GM12878 (cell line): ENCODE results near the gene PPP1R36. TPM values are rescaled to one million over a fixed set of nuclear protein-coding genes. Genes with fewer than 3 reads are reported as not detected.

Experiments
- ATAC-seq: fragments of 200-7000 bp; cut with Tn5 transposase; 3 replicates; pipeline ENCODE4 v1.9.1; 2020; ENCODE audit warnings: mild to moderate bottlenecking, moderate library complexity
- BruUV-seq: library from RNA; stranded (reverse); fragments of 400-500 nt; replicated peaks from 2 replicates; lab custom pipeline; 2021; lab: Mats Ljungman, UMichigan
- CTCF ChIA-PET: fragments of 300-600 bp; sonication (Branson Sonifier 250); formaldehyde crosslinking; extraction: SDS; loops from one replicate; lab custom pipeline; 2021; ENCODE audit warnings: inconsistent platforms; lab: Yijun Ruan, JAX
- POLR2A ChIA-PET: fragments of 350-600 bp; formaldehyde crosslinking; extraction: SDS; loops from one replicate; lab custom pipeline; 2021; ENCODE audit warnings: inconsistent platforms; lab: Charles Lee
- RAD21 ChIA-PET: fragments of 300-600 bp; sonication (Branson Sonifier 250); formaldehyde crosslinking; loops from one replicate; lab custom pipeline; 2023; ENCODE audit warnings: antibody characterized with exemption; ENCODE audit not compliant: unreplicated experiment; lab: Charles Lee
- SMC1A ChIA-PET: fragments of 300-600 bp; sonication (Branson Sonifier 250); formaldehyde crosslinking; loops from one replicate; lab custom pipeline; 2023; ENCODE audit not compliant: unreplicated experiment, uncharacterized antibody; lab: Charles Lee
- DNase-seq: peaks from one replicate; pipeline ENCODE4 v3.0.0-alpha.2; 2011; ENCODE audit warnings: low read depth, low spot score
- FAIRE-seq: peaks from 3 replicates; lab custom pipeline; 2011; peaks lifted over from hg19 to GRCh38; lab: Jason Lieb, UNC
- H2AFZ ChIP-seq: 2 replicates; pipeline ENCODE4 v1.6.0; 2011; ENCODE audit warnings: low read depth, low read length, control low read depth; ENCODE audit not compliant: control insufficient read depth
- H3K27ac ChIP-seq: 2 replicates; pipeline ENCODE4 v1.5.1; 2011; ENCODE audit warnings: control low read depth; ENCODE audit not compliant: control insufficient read depth, insufficient read depth
- H3K27me3 ChIP-seq, 2 experiments: replicated peaks in 1 of 2; 2 replicates each; pipeline versions ENCODE4 v1.6.0 to v1.6.1; 2011; ENCODE audit warnings: low read length in 1 of 2; ENCODE audit not compliant: control insufficient read depth in 2 of 2, insufficient read depth in 2 of 2
- H3K36me3 ChIP-seq, 2 experiments: 2 replicates each; pipeline ENCODE4 v1.5.1; 2011; ENCODE audit warnings: low read length in 1 of 2; ENCODE audit not compliant: control insufficient read depth in 2 of 2, insufficient read depth in 2 of 2
- H3K4me1 ChIP-seq: 2 replicates; pipeline ENCODE4 v1.6.1; 2011; ENCODE audit warnings: mild to moderate bottlenecking, low read length, moderate library complexity, mixed read lengths; ENCODE audit not compliant: control insufficient read depth, insufficient read depth
- H3K4me2 ChIP-seq: 2 replicates; pipeline ENCODE4 v1.6.0; 2011; ENCODE audit warnings: control low read depth; ENCODE audit not compliant: control insufficient read depth, insufficient read depth
- H3K4me3 ChIP-seq: fragments of 200-600 bp; sonication (generic); 2 replicates; pipeline ENCODE4 v1.5.1; 2016
- H3K79me2 ChIP-seq: 2 replicates; pipeline ENCODE4 v1.6.0; 2011; ENCODE audit warnings: low read length; ENCODE audit not compliant: control insufficient read depth, insufficient read depth
- H3K9ac ChIP-seq: 2 replicates; pipeline ENCODE4 v1.8.0; 2011; ENCODE audit warnings: low read length, control low read depth, mixed read lengths; ENCODE audit not compliant: control insufficient read depth, insufficient read depth
- H3K9me3 ChIP-seq: replicated peaks from 3 replicates; pipeline ENCODE4 v1.5.1; 2011; ENCODE audit warnings: mild to moderate bottlenecking, low read length; ENCODE audit not compliant: control insufficient read depth, insufficient read depth
- H4K20me1 ChIP-seq: 2 replicates; pipeline ENCODE4 v1.6.0; 2011; ENCODE audit not compliant: control insufficient read depth, insufficient read depth
- BHLHE40 ChIP-seq, 2 experiments: fragments of 450-650 bp in 1 of 2; IDR thresholded peaks; 2 replicates each; pipeline ENCODE4 v1.6.1; 2011 to 2017; ENCODE audit warnings: low read depth in 2 of 2, borderline replicate concordance in 1 of 2, improper control_type of control experiment in 1 of 2, low read length in 1 of 2, mild to moderate bottlenecking in 1 of 2
- CREM ChIP-seq: IDR thresholded peaks from 2 replicates; pipeline ENCODE4 v1.6.1; 2014; ENCODE audit warnings: antibody characterized with exemption, low read depth
- CUX1 ChIP-seq: IDR thresholded peaks from 2 replicates; pipeline ENCODE4 v1.6.1; 2012; ENCODE audit warnings: improper control_type of control experiment, low read depth, low read length; ENCODE audit not compliant: insufficient replicate concordance
- E4F1 ChIP-seq: fragments of 450-650 bp; IDR thresholded peaks from 2 replicates; pipeline ENCODE4 v1.6.1; 2018; ENCODE audit warnings: borderline replicate concordance, mild to moderate bottlenecking; ENCODE audit not compliant: partially characterized antibody
- ESRRA ChIP-seq: IDR thresholded peaks from 2 replicates; pipeline ENCODE4 v1.6.1; 2012; ENCODE audit warnings: mild to moderate bottlenecking, low read length, improper control_type of control experiment
- FOS ChIP-seq: IDR thresholded peaks from 3 replicates; pipeline ENCODE4 v1.6.1; 2011; ENCODE audit warnings: borderline replicate concordance; ENCODE audit not compliant: insufficient read length; ENCODE audit errors: extremely low read depth
- IRF4 ChIP-seq: IDR thresholded peaks from 2 replicates; pipeline ENCODE4 v1.6.1; 2011; ENCODE audit warnings: low read depth, low read length
- JUND ChIP-seq: IDR thresholded peaks from 2 replicates; pipeline ENCODE4 v1.6.1; 2012; ENCODE audit warnings: low read depth, mild to moderate bottlenecking, low read length, improper control_type of control experiment, moderate library complexity
- NBN ChIP-seq: fragments of 450-650 bp; IDR thresholded peaks from 2 replicates; pipeline ENCODE4 v1.6.1; 2016
- POLR2AphosphoS2 ChIP-seq: IDR thresholded peaks from 2 replicates; pipeline ENCODE4 v1.6.1; 2011; ENCODE audit warnings: low read depth, mild to moderate bottlenecking, low read length, improper control_type of control experiment, moderate library complexity
- SMARCA5 ChIP-seq: fragments of 450-650 bp; IDR thresholded peaks from 2 replicates; pipeline ENCODE4 v1.6.1; 2017; ENCODE audit warnings: mild to moderate bottlenecking
- SUZ12 ChIP-seq: fragments of 200-600 bp; sonication (generic); IDR thresholded peaks from one replicate; pipeline ENCODE4 v1.6.1; 2018; ENCODE audit warnings: antibody characterized with exemption, mild to moderate bottlenecking; ENCODE audit not compliant: unreplicated experiment
- TCF7 ChIP-seq: IDR thresholded peaks from 2 replicates; pipeline ENCODE4 v1.6.1; 2014; ENCODE audit warnings: antibody characterized with exemption, borderline replicate concordance
- ZNF24 ChIP-seq: fragments of 450-650 bp; IDR thresholded peaks from 2 replicates; pipeline ENCODE4 v1.6.1; 2017; ENCODE audit warnings: antibody characterized with exemption, mild to moderate bottlenecking
- ZZZ3 ChIP-seq: IDR thresholded peaks from 2 replicates; pipeline ENCODE4 v1.6.1; 2011; ENCODE audit warnings: low read depth; ENCODE audit not compliant: control insufficient read depth, insufficient read length
- WGBS: methylation state at CpG from one replicate; pipeline ENCODE4 v1.1.6; 2016; ENCODE audit warnings: low lambda C conversion rate; ENCODE audit not compliant: insufficient replicate concordance, insufficient coverage; ENCODE audit errors: missing lambda C conversion rate; 5-methylcytosine and 5-hydroxymethylcytosine counted together
- in situ Hi-C: fragments of 300-500 bp; cut with MboI; formaldehyde crosslinking; loops from 9 replicates; pipeline ENCODE4 v1.14.3; 2018; ENCODE audit warnings: mixed read lengths
- intact Hi-C: fragments of 100-400 bp; cut with micrococcal nuclease; formaldehyde crosslinking; loops from one replicate; pipeline ENCODE4 v1.14.2; 2022; ENCODE audit not compliant: unreplicated experiment
- polyA plus RNA-seq, 11 experiments: library from polyadenylated mRNA; depleted of rRNA in 4 of 11; unstranded in 6 of 11; stranded (reverse) in 5 of 11; fragments of >200 nt; fragmentation: Nextera tagmentation in 4 of 11; fragmentation: Illumina TruSeq in 1 of 11; extraction: Ambion mirVana in 4 of 11; extraction: Trizol in 1 of 11; gene quantifications; 1 replicate in 1 of 11; 2 replicates in 10 of 11; pipeline versions ENCODE4 v1.2.1 to v1.2.3, GENCODE V29; 2011 to 2016; ENCODE audit warnings: inconsistent platforms in 2 of 11, missing spikeins in 2 of 11, low read depth in 1 of 11
- total RNA-seq, 4 experiments: library from RNA; depleted of rRNA in 3 of 4; stranded (reverse); fragments of >200 nt in 3 of 4; fragmentation: Illumina TruSeq in 1 of 4; extraction: Trizol in 1 of 4; gene quantifications; 2 replicates each; pipeline versions ENCODE4 v1.2.1 to v1.2.3, GENCODE V29; 2013 to 2021

PPP1R36 gene
- total and polyA plus RNA-seq, 10 of the 15 experiments (the other 5 are each of a cell fraction or from before 2014, with no cell fraction given): 0.12 to 0.13 TPM; not detected in 8

GRCh38 chr14:64637735-64638473, 88.1 kb downstream of the PPP1R36 start:
- H3K27me3 ChIP-seq: no peaks in the 10 kb centered on the region
- 47% methylated on average over 9 of the region's 9 CpGs for WGBS
- ChIA-PET RAD21 (interaction anchor here (1.0 to 3.5 kb wide), 8 partner anchors 8 to 294 kb away, joined by 3 to 25 read pairs (median 4); no protein-coding TSS in a partner anchor), SMC1A (interaction anchor here (0.9 to 2.7 kb wide), 11 partner anchors 12 to 296 kb away, joined by 3 to 28 read pairs (median 3); no protein-coding TSS in a partner anchor), POLR2A (interaction anchor here (1.3 kb wide), 1 partner anchor 16 kb away, joined by 4 read pairs; no protein-coding TSS in a partner anchor), CTCF (interaction anchor here (0.6 to 5.1 kb wide), 31 partner anchors 8 to 313 kb away, joined by 3 to 69 read pairs (median 5); partner anchors contain the start of gene HSPA2)
- H4K20me1 ChIP-seq: no peaks in the 10 kb centered on the region
- H3K4me1 ChIP-seq: no peaks in the 10 kb centered on the region; the same call in 1 of the 2 replicates
- intact Hi-C loops (loop anchor here (2.0 to 10.0 kb wide), 4 partner anchors 96 to 293 kb away; partner anchors contain the start of gene HSPA2), in situ Hi-C loops (loop anchor here (5.0 kb wide), 1 partner anchor 296 kb away; no protein-coding TSS in a partner anchor)
- BruUV-seq: no TSS peak
- no peak for FAIRE-seq
- H3K9ac ChIP-seq: no peak overlapping the region
- no peak for ATAC-seq
- no peaks in the 10 kb centered on the region for H3K36me3 ChIP-seq
- no peak for DNase-seq
- H2AFZ ChIP-seq: no peak overlapping the region
- H3K9me3 ChIP-seq: no peaks in the 10 kb centered on the region
- no peak overlapping the region for H3K4me3 ChIP-seq
- no peaks in the 10 kb centered on the region for H3K79me2 ChIP-seq
- H3K4me2 ChIP-seq: no peak overlapping the region
- no peak overlapping the region for H3K27ac ChIP-seq
- no peak for TF ChIP-seq ZNF24
- TF ChIP-seq TCF7: no peak
- TF ChIP-seq POLR2AphosphoS2: no peak
- TF ChIP-seq JUND: no peak
- no peak for TF ChIP-seq SUZ12
- TF ChIP-seq FOS: no peak
- no peak for TF ChIP-seq CREM
- no peak for TF ChIP-seq IRF4
- TF ChIP-seq ESRRA: no peak
- no peak for TF ChIP-seq SMARCA5
- TF ChIP-seq CUX1: no peak
- no peak for TF ChIP-seq E4F1
- no peak for TF ChIP-seq BHLHE40 (IDR thresholded peaks at IDR 0.05; ENCODE audit: borderline replicate concordance in 1 of 2, low read depth in 2 of 2, low read length in 1 of 2)
- TF ChIP-seq NBN: no peak
- no peak for TF ChIP-seq ZZZ3
